Natural killer cell (primary cell): ENCODE data around the gene SPOCK2. TPM values are rescaled to one million over a fixed set of nuclear protein-coding genes. Genes with fewer than 3 reads are reported as not detected.

Experiments used
- ATAC-seq, 3 donors: fragments of 150-1000 bp in 2 of 3; fragments of 200-7000 bp in 1 of 3; cut with Tn5 transposase; 1 replicate in 1 of 3; 2 replicates in 2 of 3; pipeline ENCODE4 v1.10.0; 2021; ENCODE audit warnings: mild to moderate bottlenecking in 2 of 3, moderate library complexity in 2 of 3
- DNase-seq, 2 donors: peaks; one replicate each; pipeline versions ENCODE4 v3.0.0 to v3.0.0-alpha.2; 2013 to 2021; ENCODE audit warnings: mixed read lengths in 1 of 2
- H3K27ac ChIP-seq: one replicate; pipeline ENCODE4 v1.5.1; 2013; ENCODE audit warnings: mild to moderate bottlenecking, low read length
- H3K27me3 ChIP-seq: one replicate; pipeline ENCODE4 v1.6.1; 2013; ENCODE audit warnings: low read length; ENCODE audit not compliant: control insufficient read depth, insufficient read depth
- H3K36me3 ChIP-seq: one replicate; pipeline ENCODE4 v1.6.1; 2013; ENCODE audit warnings: low read length; ENCODE audit not compliant: control insufficient read depth, insufficient read depth
- H3K4me1 ChIP-seq: one replicate; pipeline ENCODE4 v1.6.1; 2013; ENCODE audit warnings: low read length; ENCODE audit not compliant: control insufficient read depth, insufficient read depth
- H3K4me3 ChIP-seq: one replicate; pipeline ENCODE4 v1.5.1; 2013; ENCODE audit warnings: low read length
- H3K9me3 ChIP-seq: one replicate; pipeline ENCODE4 v1.6.1; 2013; ENCODE audit warnings: low read length; ENCODE audit not compliant: control insufficient read depth, insufficient read depth
- H3K27ac Mint-ChIP-seq, 2 donors: one replicate each; pipeline ENCODE4 v1.8.0; 2022; ENCODE audit warnings: mild to moderate bottlenecking in 2 of 2, mixed read lengths in 2 of 2, moderate library complexity in 1 of 2
- H3K27me3 Mint-ChIP-seq, 2 donors: one replicate each; pipeline ENCODE4 v1.8.0; 2022; ENCODE audit warnings: low read depth in 2 of 2, mixed read lengths in 2 of 2
- H3K36me3 Mint-ChIP-seq: one replicate; pipeline ENCODE4 v1.8.0; 2022; ENCODE audit warnings: mixed read lengths
- H3K4me1 Mint-ChIP-seq, 2 donors: one replicate each; pipeline ENCODE4 v1.8.0; 2022; ENCODE audit warnings: mixed read lengths in 2 of 2
- H3K4me3 Mint-ChIP-seq: one replicate; pipeline ENCODE4 v1.8.0; 2022; ENCODE audit warnings: mild to moderate bottlenecking, moderate library complexity, mixed read lengths
- H3K9me3 Mint-ChIP-seq, 2 donors: one replicate each; pipeline ENCODE4 v1.8.0; 2022; ENCODE audit warnings: mixed read lengths in 2 of 2
- WGBS: methylation state at CpG from one replicate; pipeline ENCODE4 v1.1.7; 2013; ENCODE audit warnings: missing lambda C conversion rate; ENCODE audit not compliant: insufficient coverage; 5-methylcytosine and 5-hydroxymethylcytosine counted together
- intact Hi-C: fragments of 100-400 bp; cut with micrococcal nuclease; formaldehyde crosslinking; loops from one replicate; pipeline ENCODE4 v1.14.2; 2022
- total RNA-seq, 4 donors: library from RNA; stranded (reverse); fragments of 120-200 nt in 1 of 4; gene quantifications; one replicate each; pipeline versions ENCODE4 v1.2.3 to v1.2.4, GENCODE V29; 2013 to 2022
- TF ChIP-seq, protein P1 (sequence below): fragments of 200-600 bp; IDR thresholded peaks from one replicate; pipeline ENCODE4 v1.8.0; 2022; ENCODE audit warnings: antibody characterized with exemption

Gene SPOCK2
- total RNA-seq, 3 donors from 2014 or later (not counting 1 experiment from before 2014, with no cell fraction given) = 258 to 329 (median 293) TPM

DNA sequence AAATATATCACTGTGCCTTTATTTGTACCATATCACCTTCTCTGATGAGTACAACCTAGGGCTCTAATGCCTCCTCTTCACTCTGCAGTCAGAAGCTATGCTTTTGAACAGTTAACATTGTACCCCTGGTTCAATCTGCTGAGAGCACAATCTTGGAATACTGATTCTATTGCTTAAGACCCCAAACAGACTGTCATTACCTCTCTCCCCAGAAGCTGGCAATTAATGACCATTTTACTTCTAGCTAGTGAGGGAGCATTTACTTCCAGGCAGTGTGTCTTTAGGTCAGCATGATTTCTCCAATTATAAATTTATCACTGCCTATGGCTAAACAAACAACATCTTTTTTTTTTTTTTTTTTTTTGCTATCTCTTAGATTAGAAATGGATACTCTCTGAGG lies 36.0 kb upstream of the SPOCK2 start:
- Mint-ChIP-seq H3K4me3 (no peak overlapping the region), H3K27ac (no peak overlapping the region), H3K36me3 (no peaks in the 10 kb centered on the region), H3K27me3 (no peaks in the 10 kb centered on the region), H3K4me1 (peaks cover 0 to 5% of the 10 kb centered on the region in 2 donors), H3K9me3 (no peaks in the 10 kb centered on the region)
- no peak overlapping the region for H3K4me3 ChIP-seq
- no peaks in the 10 kb centered on the region for H3K9me3 ChIP-seq
- TF ChIP-seq, protein P1, sequence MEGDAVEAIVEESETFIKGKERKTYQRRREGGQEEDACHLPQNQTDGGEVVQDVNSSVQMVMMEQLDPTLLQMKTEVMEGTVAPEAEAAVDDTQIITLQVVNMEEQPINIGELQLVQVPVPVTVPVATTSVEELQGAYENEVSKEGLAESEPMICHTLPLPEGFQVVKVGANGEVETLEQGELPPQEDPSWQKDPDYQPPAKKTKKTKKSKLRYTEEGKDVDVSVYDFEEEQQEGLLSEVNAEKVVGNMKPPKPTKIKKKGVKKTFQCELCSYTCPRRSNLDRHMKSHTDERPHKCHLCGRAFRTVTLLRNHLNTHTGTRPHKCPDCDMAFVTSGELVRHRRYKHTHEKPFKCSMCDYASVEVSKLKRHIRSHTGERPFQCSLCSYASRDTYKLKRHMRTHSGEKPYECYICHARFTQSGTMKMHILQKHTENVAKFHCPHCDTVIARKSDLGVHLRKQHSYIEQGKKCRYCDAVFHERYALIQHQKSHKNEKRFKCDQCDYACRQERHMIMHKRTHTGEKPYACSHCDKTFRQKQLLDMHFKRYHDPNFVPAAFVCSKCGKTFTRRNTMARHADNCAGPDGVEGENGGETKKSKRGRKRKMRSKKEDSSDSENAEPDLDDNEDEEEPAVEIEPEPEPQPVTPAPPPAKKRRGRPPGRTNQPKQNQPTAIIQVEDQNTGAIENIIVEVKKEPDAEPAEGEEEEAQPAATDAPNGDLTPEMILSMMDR = no peak
- no peak overlapping the region for H3K27ac ChIP-seq
- peaks cover 6% of the 10 kb centered on the region for H3K36me3 ChIP-seq
- intact Hi-C loops = no loop called here
- no peaks in the 10 kb centered on the region for H3K4me1 ChIP-seq
- DNase-seq (no peak), ATAC-seq (no peak)
- no peaks in the 10 kb centered on the region for H3K27me3 ChIP-seq

DNA sequence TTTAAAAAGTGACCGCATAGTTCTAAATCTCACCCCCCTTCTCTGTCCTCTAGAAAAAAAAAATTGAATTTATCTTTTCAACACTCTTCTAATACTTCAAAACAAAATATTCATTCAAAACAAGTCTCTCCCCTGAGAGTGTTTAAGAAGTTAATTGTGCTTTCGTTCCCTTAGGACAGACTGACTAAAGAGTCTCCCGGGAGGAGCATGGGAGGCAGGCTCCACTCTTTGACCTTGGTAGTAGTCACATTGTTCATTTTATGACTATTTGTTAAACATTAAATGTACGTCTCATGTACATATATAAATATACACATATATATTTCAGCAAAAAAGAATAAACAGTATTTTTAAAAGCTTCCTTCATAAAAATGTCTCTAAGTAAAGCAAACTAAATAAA lies 35.3 kb upstream of the SPOCK2 start:
- ATAC-seq (no peak), DNase-seq (no peak)
- 100% methylated on average over 1 of the region's 4 CpGs for WGBS
- Histone ChIP-seq H3K4me1 (no peaks in the 10 kb centered on the region), H3K27me3 (no peaks in the 10 kb centered on the region), H3K4me3 (no peak overlapping the region), H3K36me3 (peaks cover 8% of the 10 kb centered on the region), H3K27ac (no peak overlapping the region), H3K9me3 (no peaks in the 10 kb centered on the region)
- Mint-ChIP-seq H3K4me1 (peaks cover 0 to 5% of the 10 kb centered on the region in 2 donors), H3K27me3 (no peaks in the 10 kb centered on the region), H3K36me3 (no peaks in the 10 kb centered on the region), H3K27ac (no peak overlapping the region), H3K9me3 (no peaks in the 10 kb centered on the region), H3K4me3 (no peak overlapping the region)
- intact Hi-C loops = no loop called here
- TF ChIP-seq, protein P1 = no peak

DNA sequence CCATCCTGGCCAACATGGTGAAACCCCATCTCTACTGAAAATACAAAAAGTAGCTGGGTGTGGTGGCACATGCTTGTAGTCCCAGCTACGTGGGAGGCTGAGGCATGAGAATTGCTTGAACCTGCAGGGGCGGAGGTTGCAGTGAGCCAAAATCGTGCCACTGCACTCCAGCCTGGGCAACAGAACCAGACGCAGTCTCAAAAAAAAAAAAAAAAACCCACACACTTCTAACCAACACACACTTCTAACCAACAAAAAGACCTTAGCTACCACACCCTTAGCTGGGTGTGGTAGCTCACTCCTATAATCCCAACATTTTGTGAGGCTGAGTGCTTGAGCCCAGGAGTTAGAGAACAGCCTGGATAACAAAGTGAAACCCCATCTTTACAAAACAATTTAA lies 33.9 kb upstream of the SPOCK2 start:
- Mint-ChIP-seq H3K36me3 (peaks cover 5% of the 10 kb centered on the region), H3K4me1 (peaks cover 0 to 5% of the 10 kb centered on the region in 2 donors), H3K9me3 (no peaks in the 10 kb centered on the region), H3K4me3 (no peak overlapping the region), H3K27ac (no peak overlapping the region), H3K27me3 (no peaks in the 10 kb centered on the region)
- H3K9me3 ChIP-seq = no peaks in the 10 kb centered on the region
- intact Hi-C loops = no loop called here
- ATAC-seq (no peak), DNase-seq (no peak)
- peaks cover 6% of the 10 kb centered on the region for H3K36me3 ChIP-seq
- 77% methylated on average over 4 of the region's 4 CpGs for WGBS
- no peaks in the 10 kb centered on the region for H3K4me1 ChIP-seq
- no peak overlapping the region for H3K27ac ChIP-seq
- no peaks in the 10 kb centered on the region for H3K27me3 ChIP-seq
- TF ChIP-seq, protein P1 = no peak
- no peak overlapping the region for H3K4me3 ChIP-seq

DNA sequence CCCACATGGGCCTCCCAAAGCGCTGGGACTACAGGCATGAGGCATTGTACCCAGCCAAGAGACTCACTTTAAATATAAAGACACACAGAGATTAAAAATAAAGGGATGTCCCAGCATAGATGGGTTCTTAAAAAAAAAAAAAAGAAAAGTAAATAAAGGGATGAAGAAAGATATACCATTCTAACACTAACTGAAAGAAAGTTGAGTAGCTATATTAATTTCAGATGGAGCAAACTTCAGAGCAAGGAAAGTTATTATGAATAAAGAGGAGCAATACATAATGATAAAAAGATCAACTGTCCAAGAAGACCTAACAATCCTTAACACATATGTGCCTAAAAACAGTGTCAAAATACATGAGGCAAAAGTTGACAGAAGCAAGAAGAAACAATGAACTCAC lies 33.0 kb upstream of the SPOCK2 start:
- Mint-ChIP-seq H3K9me3 (peaks cover 2% of the 10 kb centered on the region in 2 donors), H3K4me1 (peaks cover 0 to 3% of the 10 kb centered on the region in 2 donors), H3K36me3 (peaks cover 12% of the 10 kb centered on the region), H3K27me3 (no peaks in the 10 kb centered on the region), H3K27ac (no peak overlapping the region), H3K4me3 (no peak overlapping the region)
- H3K9me3 ChIP-seq = peaks cover 2% of the 10 kb centered on the region
- TF ChIP-seq, protein P1 = no peak
- DNase-seq (no peak), ATAC-seq (no peak)
- no peaks in the 10 kb centered on the region for H3K4me1 ChIP-seq
- 100% methylated on average over 1 of the region's 1 CpG for WGBS
- H3K27ac ChIP-seq = no peak overlapping the region
- no peak overlapping the region for H3K4me3 ChIP-seq
- H3K27me3 ChIP-seq = no peaks in the 10 kb centered on the region
- intact Hi-C loops = no loop called here
- peaks cover 6% of the 10 kb centered on the region for H3K36me3 ChIP-seq
